Right atrium auricular region (tissue), 2 donors: ENCODE results near the gene MRPS26. TPM values are rescaled to one million over a fixed set of nuclear protein-coding genes. Genes with fewer than 3 reads are reported as not detected.

Experiments used
- DNase-seq: peaks from one replicate; pipeline ENCODE4 v3.0.0-alpha.2; 2019; ENCODE audit warnings: low spot score
- H3K27ac ChIP-seq, 2 donors: fragments of 200-600 bp; sonication (generic); 1 replicate in 1 of 2; 2 replicates in 1 of 2; pipeline ENCODE4 v1.5.1; 2016 to 2019
- H3K27me3 ChIP-seq, 2 donors: fragments of 200-600 bp; sonication (generic); one replicate each; pipeline versions ENCODE4 v1.5.1 to v1.6.0; 2017 to 2019
- H3K36me3 ChIP-seq: fragments of 200-600 bp; sonication (generic); one replicate; pipeline ENCODE4 v1.5.1; 2016
- H3K4me1 ChIP-seq, 2 donors: fragments of 200-600 bp; sonication (generic); one replicate each; pipeline versions ENCODE4 v1.5.1 to v1.6.0; 2017 to 2019
- H3K4me3 ChIP-seq, 2 donors: fragments of 200-600 bp; sonication (generic); 1 replicate in 1 of 2; 2 replicates in 1 of 2; pipeline ENCODE4 v1.5.1; 2017 to 2019; ENCODE audit warnings: mild to moderate bottlenecking in 1 of 2, moderate library complexity in 1 of 2
- H3K9me3 ChIP-seq, 2 donors: fragments of 200-600 bp; sonication (generic); one replicate each; pipeline ENCODE4 v1.5.1; 2019
- CTCF ChIP-seq, 2 donors: fragments of 200-600 bp; sonication (generic); IDR thresholded peaks; one replicate each; pipeline ENCODE4 v1.5.1; 2019; ENCODE audit warnings: antibody characterized with exemption in 2 of 2
- total RNA-seq, 2 donors: library from RNA; depleted of rRNA; stranded (reverse); fragments of >200 nt; gene quantifications; one replicate each; pipeline ENCODE4 v1.1.0, GENCODE V29; 2016

The MRPS26 gene
- total RNA-seq, 2 donors from 2014 or later, result 44.7 to 45.4 TPM

DNA sequence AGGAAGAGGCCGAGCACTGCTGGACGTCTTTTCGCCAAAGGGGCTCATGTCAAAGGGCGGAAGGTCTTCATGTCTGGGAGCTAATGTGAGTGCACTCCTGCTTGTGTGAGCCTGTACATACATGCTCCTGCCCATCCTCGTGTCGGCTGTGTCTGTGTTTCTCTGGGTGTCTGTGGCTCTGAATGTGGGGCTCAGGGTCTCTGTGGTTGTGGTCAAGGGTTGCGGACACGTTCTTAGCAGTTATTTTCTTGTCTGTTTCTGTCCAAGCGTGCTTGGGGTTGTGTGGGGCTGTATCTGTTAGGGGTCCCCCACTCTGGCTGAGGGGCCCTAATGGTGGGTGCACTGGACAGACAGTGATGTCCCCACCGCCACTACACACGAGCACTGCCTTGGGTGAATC lies 35.8 kb downstream of the MRPS26 start:
- H3K27ac ChIP-seq, result no peak overlapping the region
- H3K4me3 ChIP-seq, result no peak overlapping the region
- peaks cover 6 to 14% of the 10 kb centered on the region in 2 donors for H3K27me3 ChIP-seq
- no peak for TF ChIP-seq CTCF (IDR thresholded peaks at IDR 0.05)
- H3K9me3 ChIP-seq, result no peaks in the 10 kb centered on the region
- H3K36me3 ChIP-seq, result no peaks in the 10 kb centered on the region
- peaks cover 0 to 20% of the 10 kb centered on the region in 2 donors for H3K4me1 ChIP-seq
- DNase-seq, result no peak

DNA sequence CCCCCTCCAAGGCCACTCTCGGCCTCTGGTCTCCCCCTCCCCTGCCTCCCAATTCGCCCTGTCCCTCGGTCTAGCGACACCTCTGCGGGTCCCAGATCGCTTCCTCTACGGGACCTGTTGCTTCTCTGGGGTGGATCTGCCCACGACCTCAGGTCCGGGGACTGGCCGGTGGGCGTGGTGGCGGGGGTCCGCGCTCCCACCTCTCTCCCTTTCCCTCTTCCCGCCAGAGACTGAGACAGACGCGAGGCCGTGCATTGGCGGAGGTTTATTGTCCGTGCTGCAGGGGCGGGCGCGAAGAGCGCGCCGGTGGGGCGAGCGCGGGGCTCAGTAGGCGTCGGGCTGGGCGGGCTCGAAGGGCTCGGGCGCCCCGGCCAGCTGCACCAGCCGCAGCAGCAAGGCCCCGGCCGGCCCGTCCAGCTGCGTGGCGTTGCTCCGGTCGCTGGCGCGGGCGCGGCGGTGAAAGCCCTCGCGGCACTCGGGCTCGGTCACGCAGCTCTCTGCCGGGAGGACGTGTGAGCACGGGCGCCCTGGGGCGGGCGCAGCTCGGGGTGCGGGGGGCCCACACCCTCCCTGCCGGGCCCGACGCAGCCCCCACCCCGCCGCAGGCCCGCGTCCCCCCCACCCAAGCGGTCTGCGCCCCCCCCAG lies 36.6 kb downstream of the MRPS26 start:
- no peaks in the 10 kb centered on the region for H3K36me3 ChIP-seq
- TF ChIP-seq CTCF (IDR thresholded peaks at IDR 0.05), result no peak
- no peak for DNase-seq
- no peak overlapping the region for H3K27ac ChIP-seq
- H3K27me3 ChIP-seq, result peaks cover 6 to 14% of the 10 kb centered on the region in 2 donors
- H3K4me3 ChIP-seq, result peak overlapping the region in 1 of 2 donors; percentile 38
- H3K4me1 ChIP-seq, result peaks cover 0 to 20% of the 10 kb centered on the region in 2 donors
- no peaks in the 10 kb centered on the region for H3K9me3 ChIP-seq

GRCh38 chr20:3082955-3083952 lies 37.4 kb downstream of the MRPS26 start:
- H3K4me1 ChIP-seq, result peaks cover 0 to 20% of the 10 kb centered on the region in 2 donors
- H3K4me3 ChIP-seq, result peak overlapping the region in 1 of 2 donors; percentile 38
- DNase-seq, result no peak
- H3K27ac ChIP-seq, result no peak overlapping the region
- peaks cover 6 to 14% of the 10 kb centered on the region in 2 donors for H3K27me3 ChIP-seq
- TF ChIP-seq CTCF (IDR thresholded peaks at IDR 0.05), result no peak
- H3K36me3 ChIP-seq, result no peaks in the 10 kb centered on the region
- no peaks in the 10 kb centered on the region for H3K9me3 ChIP-seq

- no peak for DNase-seq
- no peaks in the 10 kb centered on the region for H3K36me3 ChIP-seq
- peaks cover 6 to 14% of the 10 kb centered on the region in 2 donors for H3K27me3 ChIP-seq
- peaks cover 0 to 20% of the 10 kb centered on the region in 2 donors for H3K4me1 ChIP-seq
- H3K9me3 ChIP-seq, result no peaks in the 10 kb centered on the region
- no peak for TF ChIP-seq CTCF (IDR thresholded peaks at IDR 0.05)
- H3K4me3 ChIP-seq, result no peak within 1 kb of the TSS
- no peak within 1 kb of the TSS for H3K27ac ChIP-seq
These were observed 38.6 kb downstream of the MRPS26 start, which contains the start of gene AVP for GRCh38 chr20:3084283-3084985. Gene AVP (minus strand): TSS chr20:3084724. CDS start chr20:3084674, 50 bp downstream.

DNA sequence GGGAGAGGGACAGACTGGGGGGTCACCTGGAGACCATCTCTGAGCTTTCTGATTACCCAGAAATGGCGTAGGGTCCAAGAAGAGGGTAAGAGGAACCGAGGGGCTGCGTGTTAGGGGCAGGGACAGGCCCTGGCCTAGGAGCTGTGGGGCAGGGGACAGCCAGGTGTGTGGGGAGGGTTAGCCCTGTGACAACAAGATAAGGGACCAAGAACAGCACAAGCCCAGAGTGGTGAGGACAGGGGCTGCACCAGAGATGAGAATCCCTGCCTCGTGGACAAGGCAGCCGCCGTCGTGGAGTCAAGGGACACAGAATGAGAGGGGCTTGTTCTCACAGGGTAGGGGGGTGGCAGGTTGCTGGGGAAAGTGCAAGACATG lies 39.1 kb downstream of the MRPS26 start:
- no peaks in the 10 kb centered on the region for H3K36me3 ChIP-seq
- H3K4me1 ChIP-seq, result peaks cover 0 to 20% of the 10 kb centered on the region in 2 donors
- DNase-seq, result no peak
- no peak overlapping the region for H3K4me3 ChIP-seq
- H3K27me3 ChIP-seq, result peaks cover 6 to 14% of the 10 kb centered on the region in 2 donors
- no peak for TF ChIP-seq CTCF (IDR thresholded peaks at IDR 0.05)
- H3K27ac ChIP-seq, result no peak overlapping the region
- no peaks in the 10 kb centered on the region for H3K9me3 ChIP-seq
